IPS-15b (cell line): ENCODE results near the gene ZNRF3.

ENCODE experiments used
- H3K27me3 ChIP-seq: one replicate; pipeline ENCODE4 v1.6.1; 2013; ENCODE audit warnings: low read length; ENCODE audit not compliant: control insufficient read depth, insufficient read depth
- H3K36me3 ChIP-seq: one replicate; pipeline ENCODE4 v1.6.1; 2013; ENCODE audit warnings: low read length; ENCODE audit not compliant: control insufficient read depth, insufficient read depth
- H3K4me1 ChIP-seq: one replicate; pipeline ENCODE4 v1.6.1; 2013; ENCODE audit warnings: mild to moderate bottlenecking, low read length; ENCODE audit not compliant: control insufficient read depth, insufficient read depth
- H3K4me3 ChIP-seq: one replicate; pipeline ENCODE4 v1.5.1; 2013; ENCODE audit warnings: low read depth, low read length
- H3K9ac ChIP-seq: one replicate; pipeline ENCODE4 v1.6.1; 2013; ENCODE audit warnings: low read depth, mild to moderate bottlenecking, low read length
- H3K9me3 ChIP-seq: one replicate; pipeline ENCODE4 v1.6.1; 2013; ENCODE audit warnings: mild to moderate bottlenecking, low read length; ENCODE audit not compliant: control insufficient read depth, insufficient read depth

The ZNRF3 gene

GRCh38 chr22:28963362-28963761, 80.0 kb downstream of the ZNRF3 start:
- H3K9me3 ChIP-seq, result no peaks in the 10 kb centered on the region
- H3K4me1 ChIP-seq, result peaks cover 4% of the 10 kb centered on the region
- no peaks in the 10 kb centered on the region for H3K27me3 ChIP-seq
- H3K36me3 ChIP-seq, result no peaks in the 10 kb centered on the region
- H3K4me3 ChIP-seq, result no peak overlapping the region
- H3K9ac ChIP-seq, result no peak overlapping the region

GRCh38 chr22:28967163-28967665, 83.8 kb downstream of the ZNRF3 start:
- H3K4me1 ChIP-seq, result peaks cover 6% of the 10 kb centered on the region
- no peak overlapping the region for H3K4me3 ChIP-seq
- H3K36me3 ChIP-seq, result no peaks in the 10 kb centered on the region
- H3K9me3 ChIP-seq, result no peaks in the 10 kb centered on the region
- no peaks in the 10 kb centered on the region for H3K27me3 ChIP-seq
- H3K9ac ChIP-seq, result no peak overlapping the region

- Histone ChIP-seq H3K4me1 (peaks cover 6% of the 10 kb centered on the region), H3K9me3 (no peaks in the 10 kb centered on the region), H3K9ac (no peak overlapping the region), H3K27me3 (no peaks in the 10 kb centered on the region), H3K4me3 (no peak overlapping the region), H3K36me3 (no peaks in the 10 kb centered on the region)
These were observed 84.6 kb downstream of the ZNRF3 start for GRCh38 chr22:28967969-28968368.

GRCh38 chr22:28969401-28970168, 86.2 kb downstream of the ZNRF3 start:
- Histone ChIP-seq H3K4me1 (peaks cover 6% of the 10 kb centered on the region), H3K27me3 (no peaks in the 10 kb centered on the region), H3K9me3 (no peaks in the 10 kb centered on the region), H3K36me3 (no peaks in the 10 kb centered on the region), H3K4me3 (no peak overlapping the region), H3K9ac (no peak overlapping the region)

- no peaks in the 10 kb centered on the region for H3K9me3 ChIP-seq
- H3K9ac ChIP-seq, result no peak overlapping the region
- H3K4me3 ChIP-seq, result no peak overlapping the region
- no peaks in the 10 kb centered on the region for H3K36me3 ChIP-seq
- H3K4me1 ChIP-seq, result peaks cover 13% of the 10 kb centered on the region
- H3K27me3 ChIP-seq, result no peaks in the 10 kb centered on the region
These were observed 90.0 kb downstream of the ZNRF3 start for GRCh38 chr22:28973352-28973751.

GRCh38 chr22:28977060-28977459, 93.7 kb downstream of the ZNRF3 start:
- Histone ChIP-seq H3K9ac (no peak overlapping the region), H3K27me3 (no peaks in the 10 kb centered on the region), H3K36me3 (no peaks in the 10 kb centered on the region), H3K4me1 (peaks cover 11% of the 10 kb centered on the region), H3K4me3 (no peak overlapping the region), H3K9me3 (no peaks in the 10 kb centered on the region)

GRCh38 chr22:28977481-28977971, 94.2 kb downstream of the ZNRF3 start:
- Histone ChIP-seq H3K27me3 (no peaks in the 10 kb centered on the region), H3K4me1 (peaks cover 11% of the 10 kb centered on the region), H3K36me3 (no peaks in the 10 kb centered on the region), H3K4me3 (no peak overlapping the region), H3K9ac (no peak overlapping the region), H3K9me3 (no peaks in the 10 kb centered on the region)

GRCh38 chr22:28978158-28978557, 94.8 kb downstream of the ZNRF3 start:
- H3K27me3 ChIP-seq, result no peaks in the 10 kb centered on the region
- no peaks in the 10 kb centered on the region for H3K9me3 ChIP-seq
- no peak overlapping the region for H3K4me3 ChIP-seq
- H3K9ac ChIP-seq, result no peak overlapping the region
- H3K4me1 ChIP-seq, result peaks cover 14% of the 10 kb centered on the region
- no peaks in the 10 kb centered on the region for H3K36me3 ChIP-seq

GRCh38 chr22:28978863-28979796, 95.8 kb downstream of the ZNRF3 start:
- H3K4me3 ChIP-seq, result no peak overlapping the region
- peaks cover 20% of the 10 kb centered on the region for H3K4me1 ChIP-seq
- H3K27me3 ChIP-seq, result no peaks in the 10 kb centered on the region
- H3K36me3 ChIP-seq, result no peaks in the 10 kb centered on the region
- H3K9me3 ChIP-seq, result no peaks in the 10 kb centered on the region
- H3K9ac ChIP-seq, result no peak overlapping the region

- Histone ChIP-seq H3K4me1 (peaks cover 20% of the 10 kb centered on the region), H3K36me3 (no peaks in the 10 kb centered on the region), H3K4me3 (no peak overlapping the region), H3K9me3 (no peaks in the 10 kb centered on the region), H3K27me3 (no peaks in the 10 kb centered on the region), H3K9ac (no peak overlapping the region)
These were observed 97.0 kb downstream of the ZNRF3 start for GRCh38 chr22:28980326-28980725.

GRCh38 chr22:28981818-28982499, 98.6 kb downstream of the ZNRF3 start:
- no peak overlapping the region for H3K4me3 ChIP-seq
- H3K36me3 ChIP-seq, result no peaks in the 10 kb centered on the region
- no peaks in the 10 kb centered on the region for H3K9me3 ChIP-seq
- H3K9ac ChIP-seq, result no peak overlapping the region
- peaks cover 20% of the 10 kb centered on the region for H3K4me1 ChIP-seq
- no peaks in the 10 kb centered on the region for H3K27me3 ChIP-seq
